Duodenal mucosa (tissue), 2 donors: ENCODE measurements around the gene PCDHGA10.
"Not testable (repeated sequence)": the region's sequence is repeated elsewhere in the genome, so short reads cannot be mapped to it uniquely, and the experiment has no call there.

ENCODE experiments used
- H3K27ac ChIP-seq: one replicate; pipeline ENCODE4 v1.7.0; 2013; ENCODE audit warnings: low read depth, low read length
- H3K27me3 ChIP-seq, 2 donors: one replicate each; pipeline ENCODE4 v1.7.0; 2013; ENCODE audit warnings: low read length in 2 of 2, control low read depth in 1 of 2; ENCODE audit not compliant: insufficient read depth in 2 of 2, control insufficient read depth in 1 of 2
- H3K36me3 ChIP-seq, 2 donors: one replicate each; pipeline ENCODE4 v1.7.0; 2013; ENCODE audit warnings: low read length in 2 of 2, control low read depth in 1 of 2; ENCODE audit not compliant: insufficient read depth in 2 of 2, control insufficient read depth in 1 of 2
- H3K4me1 ChIP-seq, 2 donors: one replicate each; pipeline ENCODE4 v1.7.0; 2013; ENCODE audit warnings: low read length in 2 of 2, control low read depth in 1 of 2; ENCODE audit not compliant: insufficient read depth in 2 of 2, control insufficient read depth in 1 of 2
- H3K4me3 ChIP-seq, 2 donors: one replicate each; pipeline ENCODE4 v1.7.0; 2013; ENCODE audit warnings: low read length in 2 of 2, low read depth in 1 of 2
- H3K9ac ChIP-seq, 2 donors: one replicate each; pipeline ENCODE4 v1.7.0; 2013; ENCODE audit warnings: low read length in 2 of 2, low read depth in 1 of 2
- H3K9me3 ChIP-seq, 2 donors: one replicate each; pipeline ENCODE4 v1.7.0; 2013; ENCODE audit warnings: low read length in 2 of 2, control low read depth in 1 of 2; ENCODE audit not compliant: control insufficient read depth in 1 of 2

The PCDHGA10 gene

DNA sequence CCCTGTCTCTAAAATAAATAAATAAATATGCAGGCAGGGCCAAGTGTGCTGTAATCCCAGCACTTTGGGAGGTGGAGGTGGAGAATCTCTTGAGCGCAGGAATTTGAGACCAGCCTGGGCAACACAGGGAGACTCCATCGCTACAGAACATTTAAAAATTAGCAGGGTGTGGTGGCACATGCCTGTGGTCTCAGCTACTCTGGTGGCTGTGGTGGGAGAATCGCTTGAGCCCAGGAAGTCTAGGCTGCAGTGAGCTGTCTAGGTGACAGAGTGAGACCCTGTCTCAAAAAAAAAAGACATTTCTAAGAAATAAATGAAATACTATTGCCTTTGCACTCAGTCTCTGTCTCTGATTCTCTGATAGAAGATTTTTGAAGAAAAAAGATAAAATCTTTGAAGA lies 1.2 kb upstream of the PCDHGA10 start:
- Histone ChIP-seq H3K27me3 (peaks cover 0 to 5% of the 10 kb centered on the region in 2 donors), H3K9me3 (peaks cover 24 to 39% of the 10 kb centered on the region in 2 donors), H3K36me3 (no peaks in the 10 kb centered on the region), H3K9ac (no peak overlapping the region), H3K27ac (no peak overlapping the region), H3K4me3 (no peak overlapping the region), H3K4me1 (no peaks in the 10 kb centered on the region)

DNA sequence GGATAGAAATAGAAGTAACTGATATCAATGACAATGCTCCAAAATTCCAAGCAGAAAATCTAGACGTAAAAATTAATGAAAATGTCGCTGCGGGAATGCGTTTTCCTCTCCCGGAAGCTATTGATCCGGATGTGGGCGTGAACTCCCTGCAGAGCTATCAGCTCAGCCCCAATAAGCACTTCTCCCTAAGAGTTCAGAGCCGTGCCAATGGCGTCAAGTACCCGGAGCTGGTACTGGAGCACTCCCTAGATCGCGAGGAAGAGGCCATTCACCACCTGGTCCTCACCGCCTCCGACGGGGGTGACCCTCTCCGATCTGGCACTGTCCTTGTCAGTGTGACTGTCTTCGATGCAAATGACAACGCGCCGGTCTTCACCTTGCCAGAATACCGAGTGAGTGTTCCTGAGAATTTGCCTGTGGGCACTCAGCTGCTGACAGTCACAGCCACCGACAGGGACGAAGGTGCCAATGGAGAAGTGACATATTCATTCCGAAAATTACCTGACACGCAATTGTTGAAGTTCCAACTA lies 818 bp downstream of the PCDHGA10 start:
- H3K36me3 ChIP-seq = no peaks in the 10 kb centered on the region
- no peak overlapping the region for H3K27ac ChIP-seq
- H3K9ac ChIP-seq = no peak overlapping the region
- H3K9me3 ChIP-seq = peaks cover 34 to 45% of the 10 kb centered on the region in 2 donors
- no peaks in the 10 kb centered on the region for H3K4me1 ChIP-seq
- peak overlapping the region; percentile 56 to 68 for H3K4me3 ChIP-seq
- H3K27me3 ChIP-seq = peaks cover 0 to 5% of the 10 kb centered on the region in 2 donors

DNA sequence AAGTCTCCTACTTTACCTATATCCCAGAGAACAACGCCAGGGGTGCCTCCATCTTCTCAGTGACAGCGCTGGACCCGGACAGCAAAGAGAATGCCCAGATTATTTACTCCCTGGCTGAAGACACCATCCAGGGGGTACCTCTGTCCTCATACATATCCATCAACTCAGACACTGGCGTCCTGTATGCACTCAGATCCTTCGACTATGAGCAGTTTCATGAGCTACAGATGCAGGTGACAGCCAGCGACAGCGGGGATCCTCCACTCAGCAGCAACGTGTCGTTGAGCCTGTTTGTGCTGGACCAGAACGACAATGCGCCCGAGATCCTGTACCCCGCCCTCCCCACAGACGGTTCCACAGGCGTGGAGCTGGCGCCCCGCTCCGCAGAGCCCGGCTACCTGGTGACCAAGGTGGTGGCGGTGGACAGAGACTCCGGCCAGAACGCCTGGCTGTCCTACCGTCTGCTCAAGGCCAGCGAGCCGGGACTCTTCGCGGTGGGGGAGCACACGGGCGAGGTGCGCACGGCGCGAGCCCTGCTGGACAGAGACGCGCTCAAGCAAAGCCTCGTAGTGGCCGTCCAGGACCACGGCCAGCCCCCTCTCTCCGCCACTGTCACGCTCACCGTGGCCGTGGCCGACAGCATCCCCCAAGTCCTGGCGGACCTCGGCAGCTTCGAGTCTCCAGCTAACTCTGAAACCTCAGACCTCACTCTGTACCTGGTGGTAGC lies 1.9 kb downstream of the PCDHGA10 start:
- H3K4me1 ChIP-seq, H3K36me3 ChIP-seq, H3K27me3 ChIP-seq, H3K9ac ChIP-seq, H3K27ac ChIP-seq: not testable (repeated sequence)
- Histone ChIP-seq H3K4me3 (peak overlapping the region in 1 of 2 donors; percentile 38), H3K9me3 (peaks cover 34 to 45% of the 10 kb centered on the region in 2 donors)

DNA sequence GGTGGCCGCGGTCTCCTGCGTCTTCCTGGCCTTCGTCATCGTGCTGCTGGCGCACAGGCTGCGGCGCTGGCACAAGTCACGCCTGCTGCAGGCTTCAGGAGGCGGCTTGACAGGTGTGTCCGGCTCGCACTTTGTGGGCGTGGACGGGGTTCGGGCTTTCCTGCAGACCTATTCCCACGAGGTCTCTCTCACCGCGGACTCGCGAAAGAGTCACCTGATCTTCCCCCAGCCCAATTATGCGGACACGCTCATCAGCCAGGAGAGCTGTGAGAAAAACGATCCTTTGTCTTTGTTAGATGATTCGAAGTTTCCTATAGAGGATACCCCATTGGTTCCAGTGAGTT lies 2.5 kb downstream of the PCDHGA10 start:
- not testable (repeated sequence) for H3K27me3 ChIP-seq, H3K9ac ChIP-seq, H3K36me3 ChIP-seq, H3K4me1 ChIP-seq, H3K27ac ChIP-seq, H3K4me3 ChIP-seq
- peaks cover 33 to 45% of the 10 kb centered on the region in 2 donors for H3K9me3 ChIP-seq

DNA sequence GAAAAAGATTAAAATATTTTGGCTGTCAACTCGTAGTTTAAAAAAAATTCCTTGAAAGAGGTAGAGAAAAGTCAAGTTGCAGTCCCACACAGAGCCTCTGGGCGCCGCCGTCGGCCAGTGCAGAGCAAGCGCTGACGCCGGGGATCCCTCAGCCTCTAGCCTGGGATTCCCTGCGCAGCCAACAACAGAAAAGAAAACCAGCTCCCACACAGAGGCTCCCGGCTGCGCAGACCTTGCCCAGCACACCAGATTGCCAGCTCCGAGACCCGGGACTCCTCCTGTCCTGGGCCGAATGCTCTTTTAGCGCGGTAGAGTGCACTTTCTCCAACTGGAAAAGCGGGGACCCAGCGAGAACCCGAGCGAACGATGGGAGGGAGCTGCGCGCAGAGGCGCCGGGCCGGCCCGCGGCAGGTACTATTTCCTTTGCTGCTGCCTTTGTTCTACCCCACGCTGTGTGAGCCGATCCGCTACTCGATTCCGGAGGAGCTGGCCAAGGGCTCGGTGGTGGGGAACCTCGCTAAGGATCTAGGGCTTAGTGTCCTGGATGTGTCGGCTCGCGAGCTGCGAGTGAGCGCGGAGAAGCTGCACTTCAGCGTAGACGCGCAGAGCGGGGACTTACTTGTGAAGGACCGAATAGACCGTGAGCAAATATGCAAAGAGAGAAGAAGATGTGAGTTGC lies 4.8 kb downstream of the PCDHGA10 start, which contains the start of gene PCDHGB7:
TSS of gene PCDHGB7 (plus strand) at position 184 of the 679 bp plus-strand sequence. CDS start at position 367, 183 bp downstream.
- Histone ChIP-seq H3K4me3 (peak within 1 kb of the TSS; percentile 39 to 53), H3K9me3 (peaks cover 48 to 66% of the 10 kb centered on the region in 2 donors)
- H3K27ac ChIP-seq, H3K4me1 ChIP-seq, H3K27me3 ChIP-seq, H3K36me3 ChIP-seq, H3K9ac ChIP-seq: not testable (repeated sequence)

DNA sequence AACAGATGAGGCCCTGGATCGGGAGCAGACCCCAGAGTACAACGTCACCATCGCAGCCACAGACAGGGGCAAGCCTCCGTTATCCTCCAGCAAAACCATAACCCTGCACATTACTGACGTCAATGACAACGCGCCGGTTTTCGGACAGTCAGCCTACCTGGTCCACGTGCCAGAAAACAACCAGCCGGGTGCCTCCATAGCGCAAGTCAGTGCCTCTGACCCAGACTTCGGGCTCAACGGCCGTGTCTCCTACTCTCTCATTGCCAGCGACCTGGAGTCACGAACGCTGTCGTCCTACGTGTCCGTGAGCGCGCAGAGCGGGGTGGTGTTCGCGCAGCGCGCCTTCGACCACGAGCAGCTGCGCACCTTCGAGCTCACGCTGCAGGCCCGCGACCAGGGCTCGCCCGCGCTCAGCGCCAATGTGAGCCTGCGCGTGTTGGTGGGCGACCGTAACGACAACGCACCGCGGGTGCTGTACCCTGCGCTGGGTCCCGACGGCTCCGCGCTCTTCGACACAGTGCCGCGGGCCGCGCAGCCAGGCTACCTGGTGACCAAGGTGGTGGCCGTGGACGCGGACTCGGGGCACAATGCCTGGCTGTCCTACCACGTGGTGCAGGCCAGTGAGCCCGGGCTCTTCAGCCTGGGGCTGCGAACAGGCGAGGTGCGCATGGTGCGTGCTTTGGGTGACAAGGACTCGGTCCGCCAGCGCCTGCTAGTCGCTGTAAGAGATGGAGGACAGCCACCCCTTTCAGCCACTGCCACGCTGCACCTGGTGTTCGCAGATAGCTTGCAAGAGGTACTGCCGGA lies 6.5 kb downstream of the PCDHGA10 start:
- peaks cover 3 to 4% of the 10 kb centered on the region in 2 donors for H3K36me3 ChIP-seq
- no peak overlapping the region for H3K27ac ChIP-seq
- H3K9me3 ChIP-seq = peaks cover 55 to 80% of the 10 kb centered on the region in 2 donors
- H3K4me3 ChIP-seq = peak overlapping the region in 1 of 2 donors; percentile 26
- no peak overlapping the region for H3K9ac ChIP-seq
- H3K27me3 ChIP-seq = peaks cover 0 to 8% of the 10 kb centered on the region in 2 donors
- no peaks in the 10 kb centered on the region for H3K4me1 ChIP-seq

DNA sequence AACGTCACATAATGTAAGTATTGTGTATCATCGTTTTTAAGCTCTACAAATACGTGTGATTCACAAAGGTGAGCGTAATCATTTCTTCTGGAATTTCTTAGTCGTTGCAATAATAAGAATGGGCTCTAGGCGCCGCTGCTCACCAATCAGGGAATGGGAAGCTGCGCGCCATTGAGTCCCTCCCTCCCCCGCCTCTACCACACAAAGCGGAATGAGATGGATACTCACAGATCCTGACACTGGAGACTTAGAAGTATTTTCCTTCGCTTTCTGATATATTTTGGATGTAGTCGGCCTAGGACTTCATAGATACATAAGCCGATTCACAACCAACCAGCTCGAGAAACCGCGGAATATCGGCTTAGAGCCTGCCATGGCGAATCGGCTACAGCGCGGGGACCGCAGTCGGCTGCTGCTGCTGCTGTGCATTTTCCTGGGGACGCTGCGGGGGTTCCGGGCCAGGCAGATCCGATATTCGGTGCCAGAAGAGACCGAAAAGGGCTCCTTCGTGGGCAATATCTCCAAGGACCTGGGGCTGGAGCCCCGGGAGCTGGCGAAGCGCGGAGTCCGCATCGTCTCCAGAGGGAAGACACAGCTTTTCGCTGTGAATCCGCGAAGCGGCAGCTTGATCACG lies 8.2 kb downstream of the PCDHGA10 start, which contains the start of gene PCDHGA11:
TSS of gene PCDHGA11 (plus strand) at position 197 of the 634 bp plus-strand sequence. CDS start at position 374, 177 bp downstream.
- H3K4me3 ChIP-seq = peak within 1 kb of the TSS; percentile 53 to 59
- H3K4me1 ChIP-seq = no peaks in the 10 kb centered on the region
- H3K36me3 ChIP-seq = peaks cover 3 to 4% of the 10 kb centered on the region in 2 donors
- peaks cover 0 to 8% of the 10 kb centered on the region in 2 donors for H3K27me3 ChIP-seq
- H3K9ac ChIP-seq = no peak within 1 kb of the TSS
- H3K9me3 ChIP-seq = peaks cover 54 to 83% of the 10 kb centered on the region in 2 donors
- H3K27ac ChIP-seq = no peak within 1 kb of the TSS

DNA sequence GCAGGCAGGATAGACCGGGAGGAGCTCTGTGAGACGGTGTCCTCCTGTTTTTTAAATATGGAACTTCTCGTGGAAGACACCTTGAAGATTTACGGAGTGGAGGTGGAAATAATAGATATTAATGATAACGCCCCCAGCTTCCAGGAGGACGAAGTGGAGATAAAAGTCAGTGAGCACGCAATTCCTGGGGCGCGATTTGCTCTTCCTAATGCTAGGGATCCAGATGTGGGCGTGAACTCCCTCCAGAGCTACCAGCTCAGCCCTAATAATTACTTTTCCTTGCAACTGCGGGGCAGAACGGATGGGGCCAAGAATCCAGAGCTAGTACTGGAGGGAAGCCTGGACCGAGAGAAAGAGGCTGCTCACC lies 8.7 kb downstream of the PCDHGA10 start:
- Histone ChIP-seq H3K27me3 (peaks cover 0 to 8% of the 10 kb centered on the region in 2 donors), H3K9ac (no peak overlapping the region), H3K4me3 (peak overlapping the region; percentile 53 to 59), H3K4me1 (no peaks in the 10 kb centered on the region), H3K36me3 (peaks cover 3 to 4% of the 10 kb centered on the region in 2 donors), H3K9me3 (peaks cover 57 to 86% of the 10 kb centered on the region in 2 donors), H3K27ac (no peak overlapping the region)

DNA sequence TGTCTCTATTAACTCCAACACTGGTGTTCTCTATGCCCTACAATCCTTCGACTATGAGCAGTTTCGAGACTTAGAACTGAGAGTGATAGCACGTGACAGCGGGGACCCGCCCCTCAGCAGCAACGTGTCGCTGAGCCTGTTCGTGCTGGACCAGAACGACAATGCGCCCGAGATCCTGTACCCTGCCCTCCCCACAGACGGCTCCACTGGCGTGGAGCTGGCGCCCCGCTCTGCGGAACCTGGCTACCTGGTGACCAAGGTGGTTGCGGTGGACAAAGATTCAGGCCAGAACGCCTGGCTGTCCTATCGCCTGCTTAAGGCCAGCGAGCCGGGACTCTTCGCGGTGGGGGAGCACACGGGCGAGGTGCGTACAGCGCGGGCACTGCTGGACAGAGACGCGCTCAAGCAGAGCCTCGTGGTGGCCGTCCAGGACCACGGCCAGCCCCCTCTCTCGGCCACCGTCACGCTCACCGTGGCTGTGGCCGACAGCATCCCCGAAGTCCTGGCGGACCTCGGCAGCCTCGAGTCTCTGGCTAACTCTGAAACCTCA lies 10.0 kb downstream of the PCDHGA10 start:
- no peaks in the 10 kb centered on the region for H3K4me1 ChIP-seq
- H3K27me3 ChIP-seq = peaks cover 0 to 8% of the 10 kb centered on the region in 2 donors
- H3K9me3 ChIP-seq = peaks cover 65 to 96% of the 10 kb centered on the region in 2 donors
- no peak overlapping the region for H3K9ac ChIP-seq
- H3K36me3 ChIP-seq = peaks cover 3 to 4% of the 10 kb centered on the region in 2 donors
- H3K4me3 ChIP-seq = no peak overlapping the region
- H3K27ac ChIP-seq = no peak overlapping the region
